ENCODE measurements around the gene SYNDIG1L. TPM values are rescaled to one million over a fixed set of nuclear protein-coding genes. Genes with fewer than 3 reads are reported as not detected.
"Not testable (repeated sequence)": the region's sequence is repeated elsewhere in the genome, so short reads cannot be mapped to it uniquely, and the experiment has no call there.

SYNDIG1L gene
- total and polyA plus RNA-seq, 7 donors = not detected

DNA sequence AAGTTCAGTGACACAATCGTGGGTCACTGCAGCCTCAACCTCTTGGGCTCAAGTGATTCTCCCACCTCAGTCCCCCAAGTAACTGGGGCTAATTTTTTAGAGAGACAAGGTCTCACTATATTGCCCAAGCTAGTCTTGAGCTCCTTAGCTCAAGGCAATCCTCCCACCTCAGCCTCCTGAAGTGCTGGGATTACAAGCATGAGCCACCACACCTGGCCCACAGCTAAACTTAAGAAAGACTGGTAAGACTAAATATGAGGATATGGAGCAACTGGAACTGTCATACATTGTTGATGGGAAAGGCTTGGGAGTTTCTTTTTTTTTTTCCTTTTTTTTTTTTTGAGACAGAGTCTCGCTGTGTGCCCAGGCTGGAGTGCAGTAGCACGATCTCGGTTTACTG is 43.8 kb downstream of the SYNDIG1L start:
- Histone ChIP-seq H3K4me3 (no peak overlapping the region), H3K27me3 (ENCODE audit: insufficient read depth in 3 of 3, low read length in 2 of 3) (no peaks in the 10 kb centered on the region), H3K4me1 (no peaks in the 10 kb centered on the region), H3K36me3 (ENCODE audit: insufficient read depth in 1 of 2, low read depth in 1 of 2) (no peaks in the 10 kb centered on the region), H3K27ac (no peak overlapping the region), H3K9me3 (no peaks in the 10 kb centered on the region)
- intact Hi-C loops (cut with DNase I) = no loop called here
- WGBS, 3 donors = 86 to 90% (median 89%) methylated on average over 3 to 4 of the region's 4 CpGs
- TF ChIP-seq, protein P1, sequence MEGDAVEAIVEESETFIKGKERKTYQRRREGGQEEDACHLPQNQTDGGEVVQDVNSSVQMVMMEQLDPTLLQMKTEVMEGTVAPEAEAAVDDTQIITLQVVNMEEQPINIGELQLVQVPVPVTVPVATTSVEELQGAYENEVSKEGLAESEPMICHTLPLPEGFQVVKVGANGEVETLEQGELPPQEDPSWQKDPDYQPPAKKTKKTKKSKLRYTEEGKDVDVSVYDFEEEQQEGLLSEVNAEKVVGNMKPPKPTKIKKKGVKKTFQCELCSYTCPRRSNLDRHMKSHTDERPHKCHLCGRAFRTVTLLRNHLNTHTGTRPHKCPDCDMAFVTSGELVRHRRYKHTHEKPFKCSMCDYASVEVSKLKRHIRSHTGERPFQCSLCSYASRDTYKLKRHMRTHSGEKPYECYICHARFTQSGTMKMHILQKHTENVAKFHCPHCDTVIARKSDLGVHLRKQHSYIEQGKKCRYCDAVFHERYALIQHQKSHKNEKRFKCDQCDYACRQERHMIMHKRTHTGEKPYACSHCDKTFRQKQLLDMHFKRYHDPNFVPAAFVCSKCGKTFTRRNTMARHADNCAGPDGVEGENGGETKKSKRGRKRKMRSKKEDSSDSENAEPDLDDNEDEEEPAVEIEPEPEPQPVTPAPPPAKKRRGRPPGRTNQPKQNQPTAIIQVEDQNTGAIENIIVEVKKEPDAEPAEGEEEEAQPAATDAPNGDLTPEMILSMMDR (IDR thresholded peaks at IDR 0.05) = no peak
- DNase-seq (no peak), ATAC-seq (no peak)

DNA sequence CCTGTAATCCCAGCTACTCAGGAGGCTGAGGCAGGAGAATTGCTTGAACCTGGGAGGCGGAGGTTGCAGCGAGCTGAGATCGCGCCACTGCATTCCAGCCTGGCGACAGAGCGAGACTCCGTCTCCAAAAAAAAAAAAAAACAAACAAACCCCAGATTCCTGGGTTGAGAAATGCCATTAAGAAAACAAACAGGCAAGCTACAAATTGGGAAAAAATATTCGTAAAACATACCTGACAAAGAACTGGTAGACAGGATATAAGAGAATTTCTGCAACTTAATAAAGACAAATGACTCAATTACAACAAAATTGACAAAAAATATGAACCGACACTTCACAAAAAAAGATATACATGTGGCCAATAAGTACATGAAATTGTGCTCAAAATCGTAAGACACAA is 44.4 kb downstream of the SYNDIG1L start:
- H3K27ac ChIP-seq; DNase-seq; intact Hi-C loops (cut with DNase I); H3K27me3 ChIP-seq (ENCODE audit: insufficient read depth in 3 of 3, low read length in 2 of 3); H3K36me3 ChIP-seq (ENCODE audit: insufficient read depth in 1 of 2, low read depth in 1 of 2); H3K9me3 ChIP-seq; ATAC-seq; H3K4me3 ChIP-seq; H3K4me1 ChIP-seq: not testable (repeated sequence)
- 83 to 88% (median 83%) methylated on average over 6 to 10 of the region's 10 CpGs for WGBS, 3 donors

DNA sequence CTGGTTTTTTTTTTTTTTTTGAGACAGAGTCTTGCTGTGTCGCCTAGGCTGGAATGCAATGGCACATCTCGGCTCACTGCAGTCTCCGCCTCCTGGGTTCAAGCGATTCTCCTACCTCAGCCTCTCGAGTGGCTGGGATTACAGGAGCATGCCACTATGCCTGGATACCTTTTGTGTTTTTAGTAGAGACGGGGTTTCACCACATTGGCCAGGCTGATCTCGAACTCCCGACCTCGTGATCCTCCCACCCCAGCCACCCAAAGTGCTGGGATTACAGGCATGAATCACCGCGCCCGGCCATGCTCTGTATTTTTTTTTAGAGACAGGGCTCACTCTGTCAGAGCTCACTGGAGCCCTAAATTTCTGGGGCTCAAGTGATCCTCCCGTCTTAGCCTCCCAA is 45.2 kb downstream of the SYNDIG1L start:
- WGBS, 3 donors = 75 to 77% (median 76%) methylated on average over 13 of the region's 13 CpGs
- ATAC-seq = no peak
- intact Hi-C loops (cut with DNase I) = no loop called here
- H3K27me3 ChIP-seq (ENCODE audit: insufficient read depth in 3 of 3, low read length in 2 of 3) = no peaks in the 10 kb centered on the region
- no peak for DNase-seq
- H3K9me3 ChIP-seq = no peaks in the 10 kb centered on the region
- TF ChIP-seq, protein P1 (IDR thresholded peaks at IDR 0.05) = no peak
- no peak overlapping the region for H3K4me3 ChIP-seq
- H3K36me3 ChIP-seq (ENCODE audit: insufficient read depth in 1 of 2, low read depth in 1 of 2) = no peaks in the 10 kb centered on the region
- no peak overlapping the region for H3K27ac ChIP-seq
- H3K4me1 ChIP-seq = no peaks in the 10 kb centered on the region

DNA sequence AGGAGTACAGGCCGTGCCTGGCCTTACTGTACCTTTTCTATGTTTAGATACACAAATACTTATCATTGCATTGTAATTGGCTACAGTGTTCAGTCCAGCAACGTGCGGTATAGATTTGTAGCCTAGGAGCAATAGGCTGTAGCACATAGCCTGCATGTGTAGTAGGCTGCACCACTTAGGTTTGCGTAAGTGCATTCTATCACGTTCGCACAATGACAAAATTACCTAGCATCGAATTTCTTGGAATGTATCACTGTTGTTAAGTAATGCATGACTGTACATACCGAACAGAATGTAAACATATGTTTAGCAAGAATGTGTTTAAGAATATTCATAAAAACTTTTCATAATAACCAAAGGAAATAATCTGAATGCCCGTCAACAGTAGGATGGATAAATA is 45.8 kb downstream of the SYNDIG1L start:
- Histone ChIP-seq H3K27ac (no peak overlapping the region), H3K4me1 (no peaks in the 10 kb centered on the region), H3K27me3 (ENCODE audit: insufficient read depth in 3 of 3, low read length in 2 of 3) (no peaks in the 10 kb centered on the region), H3K9me3 (no peaks in the 10 kb centered on the region), H3K4me3 (no peak overlapping the region), H3K36me3 (ENCODE audit: insufficient read depth in 1 of 2, low read depth in 1 of 2) (no peaks in the 10 kb centered on the region)
- intact Hi-C loops (cut with DNase I) = no loop called here
- 72 to 80% (median 76%) methylated on average over 9 of the region's 9 CpGs for WGBS, 3 donors
- TF ChIP-seq, protein P1 (IDR thresholded peaks at IDR 0.05) = no peak
- ATAC-seq (no peak), DNase-seq (no peak)

DNA sequence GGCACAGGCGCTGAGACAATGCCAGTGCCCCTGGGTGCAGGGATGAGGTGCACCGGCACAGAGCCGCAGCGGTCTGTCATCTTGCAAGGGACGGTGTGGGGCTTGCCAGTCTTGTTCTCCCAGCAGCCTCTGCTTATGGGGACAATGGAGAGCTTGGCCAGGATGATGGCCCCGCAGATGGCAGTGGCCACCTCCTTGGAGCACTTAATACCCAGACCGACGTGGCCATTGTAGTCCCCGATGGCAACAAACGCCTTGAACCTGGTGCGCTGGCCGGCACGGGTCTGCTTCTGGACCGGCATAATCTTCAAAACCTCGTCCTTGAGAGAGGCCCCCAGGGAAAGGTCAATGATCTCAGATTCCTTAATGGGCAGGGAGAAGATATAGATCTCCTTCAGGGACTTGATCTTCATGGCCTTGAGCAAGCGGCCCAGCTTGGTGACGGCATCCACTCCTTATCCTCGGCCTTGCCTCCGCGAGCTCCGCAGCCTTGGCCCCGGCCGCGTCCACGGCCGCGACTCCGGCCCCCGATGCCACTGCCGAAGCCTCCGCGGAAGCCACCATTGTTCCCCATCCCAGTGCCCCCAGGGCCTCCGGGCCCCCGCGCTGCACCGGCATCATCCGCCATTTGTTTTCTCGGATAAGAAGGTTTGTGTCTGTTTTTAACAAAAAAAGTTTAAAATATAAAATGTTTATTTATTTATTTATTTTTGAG is 47.9 kb downstream of the SYNDIG1L start:
- DNase-seq = no peak
- ATAC-seq = no peak
- Histone ChIP-seq H3K27me3 (ENCODE audit: insufficient read depth in 3 of 3, low read length in 2 of 3) (no peaks in the 10 kb centered on the region), H3K4me3 (no peak overlapping the region), H3K36me3 (ENCODE audit: insufficient read depth in 1 of 2, low read depth in 1 of 2) (no peaks in the 10 kb centered on the region), H3K4me1 (no peaks in the 10 kb centered on the region), H3K9me3 (no peaks in the 10 kb centered on the region), H3K27ac (no peak overlapping the region)
- TF ChIP-seq, protein P1 (IDR thresholded peaks at IDR 0.05) = no peak
- intact Hi-C loops (cut with DNase I) = no loop called here
- WGBS, 3 donors = 93 to 94% (median 93%) methylated on average over 38 of the region's 38 CpGs

Measured in psoas muscle (tissue), 8 donors.